Mesenchymal stem cell (in vitro differentiated cells and primary cell): ENCODE data around the gene URB1.
"Not testable (repeated sequence)": the region's sequence is repeated elsewhere in the genome, so short reads cannot be mapped to it uniquely, and the experiment has no call there.

Experiments used
- DNase-seq: peaks from one replicate; pipeline ENCODE4 v3.0.0-alpha.2; 2013
- H2AFZ ChIP-seq: one replicate; pipeline ENCODE4 v1.6.1; 2013; ENCODE audit warnings: low read depth, mild to moderate bottlenecking, control low read depth, inconsistent platforms, low read length, moderate library complexity
- H2AK5ac ChIP-seq: 2 replicates; pipeline ENCODE4 v1.6.1; 2013; ENCODE audit warnings: low read length, moderate library complexity, mild to moderate bottlenecking, inconsistent platforms; ENCODE audit not compliant: severe bottlenecking
- H2BK120ac ChIP-seq: one replicate; pipeline ENCODE4 v1.6.1; 2013; ENCODE audit warnings: low read depth, mild to moderate bottlenecking, inconsistent platforms, low read length, moderate library complexity
- H2BK12ac ChIP-seq, 2 experiments: one replicate each; pipeline ENCODE4 v1.6.1; 2013; ENCODE audit warnings: inconsistent platforms in 2 of 2, low read length in 2 of 2, mild to moderate bottlenecking in 2 of 2, moderate library complexity in 2 of 2, control low read depth in 1 of 2
- H2BK15ac ChIP-seq: one replicate; pipeline ENCODE4 v1.6.1; 2013; ENCODE audit warnings: mild to moderate bottlenecking, low read depth, inconsistent platforms; ENCODE audit not compliant: poor library complexity, severe bottlenecking
- H2BK5ac ChIP-seq: 2 replicates; pipeline ENCODE4 v1.6.1; 2013; ENCODE audit warnings: low read depth, mild to moderate bottlenecking, low read length, control low read depth, inconsistent platforms; ENCODE audit not compliant: poor library complexity, severe bottlenecking
- H3K14ac ChIP-seq, 2 experiments: one replicate each; pipeline ENCODE4 v1.6.1; 2013; ENCODE audit warnings: inconsistent platforms in 2 of 2, low read length in 2 of 2, control low read depth in 1 of 2, mild to moderate bottlenecking in 1 of 2, moderate library complexity in 1 of 2
- H3K18ac ChIP-seq, 2 experiments: one replicate each; pipeline ENCODE4 v1.6.1; 2013; ENCODE audit warnings: inconsistent platforms in 2 of 2, low read length in 2 of 2, control low read depth in 1 of 2, low read depth in 1 of 2, mild to moderate bottlenecking in 1 of 2
- H3K23ac ChIP-seq, 2 experiments: one replicate each; pipeline ENCODE4 v1.6.1; 2013; ENCODE audit warnings: inconsistent platforms in 2 of 2, low read length in 2 of 2, mild to moderate bottlenecking in 2 of 2, moderate library complexity in 2 of 2, control low read depth in 1 of 2
- H3K27ac ChIP-seq: 2 replicates; pipeline ENCODE4 v1.5.1; 2013; ENCODE audit warnings: mild to moderate bottlenecking, moderate library complexity, low read length, control low read depth, inconsistent platforms; ENCODE audit not compliant: poor library complexity, severe bottlenecking
- H3K27me3 ChIP-seq, 2 experiments: 2 replicates each; pipeline versions ENCODE4 v1.6.1 to v1.7.0; 2013; ENCODE audit warnings: low read length in 2 of 2, mild to moderate bottlenecking in 2 of 2, moderate library complexity in 2 of 2, control low read depth in 1 of 2, inconsistent platforms in 1 of 2; ENCODE audit not compliant: control insufficient read depth in 1 of 2, insufficient read depth in 1 of 2
- H3K36me3 ChIP-seq, 2 experiments: 2 replicates each; pipeline versions ENCODE4 v1.6.1 to v1.7.0; 2013; ENCODE audit warnings: low read length in 2 of 2, control low read depth in 1 of 2, inconsistent platforms in 1 of 2, low read depth in 1 of 2, mild to moderate bottlenecking in 1 of 2; ENCODE audit not compliant: insufficient read depth in 2 of 2, control insufficient read depth in 1 of 2
- H3K4ac ChIP-seq, 2 experiments: one replicate each; pipeline ENCODE4 v1.6.1; 2013; ENCODE audit warnings: inconsistent platforms in 2 of 2, low read length in 2 of 2, mild to moderate bottlenecking in 2 of 2, moderate library complexity in 2 of 2, control low read depth in 1 of 2, low read depth in 1 of 2
- H3K4me1 ChIP-seq: 2 replicates; pipeline ENCODE4 v1.6.1; 2013; ENCODE audit warnings: low read depth, low read length, control low read depth; ENCODE audit not compliant: control insufficient read depth, insufficient read depth
- H3K4me2 ChIP-seq: 2 replicates; pipeline ENCODE4 v1.6.1; 2013; ENCODE audit warnings: low read length, mild to moderate bottlenecking, inconsistent platforms; ENCODE audit not compliant: poor library complexity, severe bottlenecking
- H3K4me3 ChIP-seq, 2 experiments: 2 replicates each; pipeline versions ENCODE4 v1.5.1 to v1.7.0; 2013; ENCODE audit warnings: low read length in 2 of 2, mild to moderate bottlenecking in 2 of 2, control low read depth in 1 of 2, low read depth in 1 of 2; ENCODE audit not compliant: insufficient read depth in 1 of 2
- H3K79me1 ChIP-seq: replicated peaks from 2 replicates; pipeline ENCODE4 v1.6.1; 2013; ENCODE audit warnings: mild to moderate bottlenecking, control low read depth, low read length, inconsistent platforms; ENCODE audit not compliant: poor library complexity, severe bottlenecking
- H3K9ac ChIP-seq: 2 replicates; pipeline ENCODE4 v1.7.0; 2013; ENCODE audit warnings: mild to moderate bottlenecking, low read length, moderate library complexity
- H3K9me3 ChIP-seq: 2 replicates; pipeline ENCODE4 v1.7.0; 2013; ENCODE audit warnings: mild to moderate bottlenecking, low read length; ENCODE audit not compliant: control insufficient read depth
- H4K8ac ChIP-seq: one replicate; pipeline ENCODE4 v1.6.1; 2013; ENCODE audit warnings: inconsistent platforms, mild to moderate bottlenecking, low read length, moderate library complexity
- H4K91ac ChIP-seq: one replicate; pipeline ENCODE4 v1.6.1; 2013; ENCODE audit warnings: mild to moderate bottlenecking, low read length, inconsistent platforms
- WGBS: methylation state at CpG from one replicate; pipeline ENCODE4 v1.1.7; 2013; ENCODE audit warnings: mixed read lengths; 5-methylcytosine and 5-hydroxymethylcytosine counted together

The URB1 gene

DNA sequence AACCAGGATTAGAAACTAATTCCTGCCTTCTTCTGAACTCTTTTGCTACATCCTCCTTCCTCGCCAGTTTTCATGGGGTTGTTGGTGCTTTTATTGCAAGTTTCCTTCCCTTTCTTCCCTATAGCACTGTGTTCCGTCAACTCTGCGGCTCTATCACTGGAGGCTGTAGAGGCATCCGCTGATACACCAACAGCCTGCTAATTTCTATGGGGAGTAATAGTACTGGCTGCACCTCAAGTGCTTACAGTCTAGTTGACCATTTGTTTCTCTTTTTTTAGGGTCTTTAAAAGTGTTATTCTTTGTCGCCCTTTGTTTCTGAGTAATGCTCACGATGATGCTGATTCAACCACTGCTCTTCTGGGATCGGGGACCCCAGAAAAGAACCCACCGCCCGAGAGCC is 114.7 kb downstream of the URB1 start:
- Histone ChIP-seq H3K79me1 (peaks cover 30% of the 10 kb centered on the region), H3K23ac (no peak overlapping the region), H2BK5ac (no peak overlapping the region), H2BK120ac (no peak overlapping the region), H2BK12ac (no peak overlapping the region), H4K91ac (no peak overlapping the region), H3K36me3 (peaks cover 6 to 29% of the 10 kb centered on the region in 2 experiments), H3K27me3 (no peaks in the 10 kb centered on the region), H2AFZ (no peak overlapping the region), H3K4ac (no peak overlapping the region), H3K4me1 (peaks cover 9% of the 10 kb centered on the region), H3K4me2 (peak overlapping the region; percentile 98), H3K14ac (no peak overlapping the region), H3K18ac (no peak overlapping the region), H3K27ac (no peak overlapping the region), H2BK15ac (no peak overlapping the region), H3K9ac (peak overlapping the region; percentile 98), H3K9me3 (no peaks in the 10 kb centered on the region), H4K8ac (no peak overlapping the region), H3K4me3 (peak overlapping the region; percentile 84 to 99), H2AK5ac (no peak overlapping the region)
- peak; percentile 30 for DNase-seq
- 5% methylated on average over 7 of the region's 9 CpGs for WGBS

DNA sequence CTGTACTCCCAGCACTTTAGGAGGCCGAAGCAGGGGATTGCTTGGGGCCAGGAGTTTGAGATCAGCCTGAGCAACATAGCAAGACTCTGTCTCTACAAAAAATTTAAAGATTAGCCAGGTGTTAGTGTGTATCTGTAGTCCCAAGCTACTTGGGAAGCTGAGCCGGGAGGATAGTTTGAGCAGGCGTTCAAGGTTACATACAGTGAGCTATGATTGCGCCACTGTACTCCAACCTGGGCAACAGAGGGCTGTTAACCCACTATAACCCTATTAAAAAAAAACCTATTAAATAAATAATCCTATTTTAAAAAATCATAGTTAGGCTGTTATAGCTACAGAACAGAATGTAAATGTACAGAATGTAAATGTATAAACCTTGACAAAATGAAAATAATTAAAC is 116.1 kb downstream of the URB1 start:
- Histone ChIP-seq H2AK5ac (no peak overlapping the region), H2BK15ac (no peak overlapping the region), H3K4ac (no peak overlapping the region), H3K23ac (no peak overlapping the region), H2BK120ac (no peak overlapping the region), H2BK12ac (no peak overlapping the region), H3K4me2 (no peak overlapping the region), H3K14ac (no peak overlapping the region), H3K27ac (no peak overlapping the region), H3K9ac (no peak overlapping the region), H3K4me1 (peaks cover 9% of the 10 kb centered on the region), H3K27me3 (no peaks in the 10 kb centered on the region), H4K91ac (no peak overlapping the region), H2BK5ac (no peak overlapping the region), H3K36me3 (peaks cover 0 to 29% of the 10 kb centered on the region in 2 experiments), H3K9me3 (no peaks in the 10 kb centered on the region), H2AFZ (no peak overlapping the region), H3K18ac (no peak overlapping the region), H3K4me3 (no peak overlapping the region), H4K8ac (no peak overlapping the region), H3K79me1 (peaks cover 33% of the 10 kb centered on the region)
- WGBS, result 80% methylated on average over 1 of the region's 4 CpGs
- DNase-seq, result no peak

DNA sequence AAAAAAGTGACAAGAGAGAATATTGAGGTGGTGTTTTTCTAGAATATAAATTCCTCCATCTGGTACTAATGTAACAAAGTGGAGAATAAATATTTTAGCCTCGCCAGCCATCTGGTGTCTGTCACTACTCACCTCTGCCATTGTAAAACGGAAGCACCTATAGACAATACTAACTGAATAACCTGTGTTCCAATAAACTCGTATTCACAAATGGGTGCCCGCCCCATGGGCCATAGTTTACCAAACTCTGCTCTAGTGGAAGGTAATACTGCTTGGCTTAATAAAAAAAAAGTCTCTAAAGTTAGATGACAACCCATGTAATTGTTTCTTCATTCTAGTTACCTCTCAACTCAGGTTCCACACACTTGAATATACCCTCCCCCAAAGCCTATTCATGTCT is 122.1 kb downstream of the URB1 start:
- Histone ChIP-seq H3K27ac (no peak overlapping the region), H2BK5ac (no peak overlapping the region), H4K8ac (no peak overlapping the region), H3K23ac (no peak overlapping the region), H2BK120ac (no peak overlapping the region), H3K9me3 (no peaks in the 10 kb centered on the region), H3K9ac (no peak overlapping the region), H2BK15ac (no peak overlapping the region), H3K4me2 (no peak overlapping the region), H3K36me3 (peaks cover 14 to 64% of the 10 kb centered on the region in 2 experiments), H3K4ac (no peak overlapping the region), H3K4me3 (no peak overlapping the region), H3K79me1 (peaks cover 14% of the 10 kb centered on the region), H2AFZ (no peak overlapping the region), H3K4me1 (no peaks in the 10 kb centered on the region), H2AK5ac (no peak overlapping the region), H3K18ac (no peak overlapping the region), H4K91ac (no peak overlapping the region), H2BK12ac (no peak overlapping the region), H3K14ac (no peak overlapping the region), H3K27me3 (no peaks in the 10 kb centered on the region)
- 100% methylated on average over 2 of the region's 4 CpGs for WGBS
- no peak for DNase-seq

DNA sequence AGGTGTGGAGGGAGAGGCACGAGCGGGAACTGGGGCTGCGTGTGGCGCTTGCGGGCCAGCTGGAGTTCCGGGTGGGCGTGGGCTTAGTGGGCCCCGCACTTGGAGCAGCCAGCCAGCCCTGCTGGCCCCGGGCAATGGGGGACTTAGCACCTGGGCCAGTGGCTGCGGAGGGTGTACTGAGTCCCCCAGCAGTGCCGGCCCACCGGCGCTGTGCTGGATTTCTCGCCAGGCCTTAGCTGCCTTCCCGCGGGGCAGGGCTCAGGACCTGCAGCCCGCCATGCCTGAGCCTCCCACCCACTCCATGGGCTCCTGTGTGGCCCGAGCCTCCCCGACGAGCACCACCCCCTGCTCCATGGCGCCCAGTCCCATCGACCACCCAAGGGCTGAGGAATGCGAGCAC is 127.5 kb downstream of the URB1 start:
- DNase-seq, H3K79me1 ChIP-seq, H2AK5ac ChIP-seq, H3K4ac ChIP-seq, H4K91ac ChIP-seq, H2BK15ac ChIP-seq, H3K23ac ChIP-seq, H3K27me3 ChIP-seq, H2BK5ac ChIP-seq, H3K4me2 ChIP-seq, H3K18ac ChIP-seq, H3K9ac ChIP-seq, H4K8ac ChIP-seq, H3K4me3 ChIP-seq, H2BK12ac ChIP-seq, H2BK120ac ChIP-seq, H3K4me1 ChIP-seq, H3K27ac ChIP-seq, H3K9me3 ChIP-seq, H3K14ac ChIP-seq, H2AFZ ChIP-seq: not testable (repeated sequence)
- H3K36me3 ChIP-seq, result peaks cover 14 to 28% of the 10 kb centered on the region in 2 experiments
- 95% methylated on average over 22 of the region's 23 CpGs for WGBS
